NCI-H146 treated with DMSO at 0.1 percent for 48 hours (cell line): ENCODE measurements around the gene MGAT5.
A peak's percentile ranks its signal among the peaks of the same experiment; 100 is the strongest.

Experiments used
- DNase-seq: peaks from one replicate; lab custom pipeline; 2025; ENCODE audit not compliant: unreplicated experiment; lab: John Stamatoyannopoulos, UW

Gene MGAT5

DNA sequence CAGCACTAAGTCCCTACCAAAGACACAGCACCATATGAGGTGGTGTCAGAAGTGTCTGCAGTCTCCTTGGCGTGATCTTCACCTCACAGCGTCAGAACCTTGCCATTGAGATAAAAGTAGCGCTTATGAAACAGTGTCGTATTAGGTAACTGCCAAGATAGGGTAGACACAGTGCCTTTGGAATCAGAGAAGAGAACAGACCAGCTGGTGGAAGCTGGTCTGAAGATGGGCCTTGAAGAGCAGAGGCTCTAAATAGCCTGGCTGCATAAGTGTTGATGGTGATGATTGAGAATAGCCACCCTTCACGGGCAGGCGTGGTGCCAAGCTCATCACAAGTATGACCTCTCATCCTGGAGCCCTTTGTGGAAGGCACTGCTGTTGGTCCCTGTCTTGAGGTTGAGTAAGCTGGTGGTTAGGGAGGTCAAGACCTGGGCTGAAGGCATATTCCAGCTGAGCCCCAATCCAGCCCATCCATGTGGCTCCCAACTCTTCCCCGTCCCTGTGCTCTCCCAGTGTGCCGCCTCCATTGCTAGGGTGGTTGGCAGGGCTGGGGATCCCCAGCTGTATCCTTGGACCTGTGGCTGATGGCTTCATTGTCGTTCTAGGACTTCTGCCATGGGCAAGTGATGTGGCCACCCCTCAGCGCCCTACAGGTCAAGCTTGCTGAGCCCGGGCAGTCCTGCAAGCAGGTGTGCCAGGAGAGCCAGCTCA, 187.4 kb downstream of the MGAT5 start:
- no peak for DNase-seq

DNA sequence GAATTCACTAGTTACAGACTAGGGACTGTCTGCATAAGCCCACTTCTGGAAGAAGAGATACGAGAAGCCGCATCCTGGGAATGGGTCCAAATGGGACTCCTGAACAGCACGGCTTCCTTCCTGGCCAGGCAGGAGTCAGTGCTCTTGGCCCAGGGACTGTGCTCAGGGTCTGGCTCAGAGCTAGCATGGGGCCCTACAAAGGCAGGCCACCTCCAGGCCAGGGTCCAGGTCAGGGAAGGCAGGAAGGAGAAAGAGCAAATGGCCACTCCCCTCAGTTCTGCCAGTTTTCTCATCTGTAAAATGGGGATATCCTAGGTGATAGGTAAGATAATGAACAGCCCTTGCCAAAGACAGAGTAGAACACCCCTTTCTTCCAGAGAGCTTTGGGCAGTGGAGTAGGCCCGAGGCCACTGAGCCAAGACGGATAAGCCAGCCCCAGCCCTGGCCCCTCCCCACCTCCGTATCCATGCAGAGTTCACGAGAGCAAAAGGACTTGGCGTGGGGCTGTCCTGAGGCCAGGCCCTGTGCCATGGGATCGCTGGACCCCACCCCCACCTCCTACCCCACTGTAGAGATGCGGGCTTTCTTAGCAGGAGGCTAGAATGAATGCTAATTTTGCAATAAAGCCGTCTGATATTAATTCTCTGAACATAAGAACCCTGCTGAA, 190.1 kb downstream of the MGAT5 start:
- DNase-seq, result no peak

DNA sequence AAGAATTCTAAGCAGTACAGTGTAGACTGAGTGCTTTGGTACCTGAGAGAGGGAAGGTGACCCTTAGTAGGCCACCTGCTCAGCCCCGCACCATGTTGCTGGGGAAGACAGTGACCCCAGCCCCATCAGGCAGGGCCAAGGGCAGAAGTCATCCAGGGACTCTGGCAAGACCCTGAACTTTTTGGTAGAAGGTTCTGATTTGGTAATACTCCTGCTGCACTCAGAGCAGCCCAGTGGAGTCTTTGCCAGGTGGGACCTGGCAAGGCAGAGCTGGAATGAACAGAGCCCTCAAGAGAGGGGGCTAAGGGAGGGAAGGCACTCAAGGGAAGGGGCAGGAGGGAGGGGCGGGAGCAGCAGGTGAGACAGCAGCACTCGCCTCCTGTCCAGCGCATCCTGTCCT, 191.2 kb downstream of the MGAT5 start:
- DNase-seq, result no peak

DNA sequence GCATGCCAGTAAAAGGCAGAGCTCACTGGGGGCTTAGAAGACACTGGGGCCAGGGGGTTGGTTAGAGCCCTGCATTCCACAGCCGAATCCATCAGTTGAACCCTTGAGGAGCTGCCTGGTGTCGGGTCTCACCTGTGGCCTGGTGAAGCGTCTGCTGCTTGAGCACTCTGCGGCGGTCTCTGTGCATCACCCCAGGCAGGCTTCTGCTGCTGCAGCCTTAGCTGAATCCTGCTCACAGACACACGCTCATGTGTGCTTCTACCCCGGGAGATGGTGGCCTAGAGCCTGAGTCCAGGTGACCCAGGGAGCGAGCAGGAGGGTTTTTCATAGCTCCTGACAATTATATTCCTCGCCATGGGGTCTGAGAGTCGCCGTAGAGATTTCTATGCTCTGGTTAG, 192.1 kb downstream of the MGAT5 start:
- DNase-seq, result peak; percentile 51

DNA sequence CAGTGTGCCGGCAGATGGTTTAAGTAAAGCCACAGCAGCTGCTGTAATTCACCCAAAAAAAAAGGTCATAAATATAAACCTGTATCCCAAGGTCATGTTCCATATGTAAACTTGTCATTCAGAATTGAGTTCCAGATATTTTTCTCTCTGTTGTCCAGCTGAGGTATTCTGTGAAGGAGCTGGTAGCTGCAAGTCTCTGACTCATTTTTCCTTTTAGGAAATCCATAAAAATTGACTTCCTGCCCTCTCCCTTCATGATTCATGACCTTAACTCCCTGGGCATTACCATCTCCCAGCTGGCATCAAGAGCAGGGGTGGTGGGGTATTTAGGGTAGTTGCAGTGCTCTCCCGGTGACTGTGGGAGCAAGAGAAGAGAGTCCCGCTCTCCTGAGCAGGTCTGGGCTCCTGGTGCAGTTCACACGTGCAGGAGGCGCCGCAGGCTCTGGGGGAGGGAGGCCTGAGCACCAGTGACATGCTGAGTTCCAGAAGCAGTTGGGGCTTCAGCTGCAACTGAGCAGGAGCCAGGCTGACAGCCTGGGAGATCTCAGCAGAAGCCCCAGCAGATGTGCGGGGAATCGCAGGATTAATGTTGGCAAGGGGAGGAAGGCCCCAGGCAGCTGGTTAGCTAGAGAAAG, 192.6 kb downstream of the MGAT5 start:
- no peak for DNase-seq

DNA sequence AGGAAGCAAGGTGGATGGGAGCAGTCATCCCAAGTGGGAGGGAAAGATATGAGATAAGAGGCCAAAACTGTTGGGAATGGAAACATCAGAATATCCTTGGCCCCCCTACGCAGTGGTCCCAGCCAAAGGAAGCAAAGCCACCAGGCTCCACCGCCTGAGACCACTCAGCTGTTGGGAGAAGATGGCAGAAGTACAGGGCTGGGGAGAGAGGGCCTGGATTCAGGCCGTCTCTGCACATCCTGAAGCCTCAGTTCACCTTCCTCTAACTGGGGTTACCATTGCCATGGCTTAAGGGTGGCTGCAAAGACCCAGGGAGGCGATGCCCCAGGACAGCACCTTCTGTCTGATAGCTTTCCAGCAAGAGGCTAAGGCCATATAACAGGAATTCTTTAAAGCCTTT, 193.8 kb downstream of the MGAT5 start:
- DNase-seq, result no peak

DNA sequence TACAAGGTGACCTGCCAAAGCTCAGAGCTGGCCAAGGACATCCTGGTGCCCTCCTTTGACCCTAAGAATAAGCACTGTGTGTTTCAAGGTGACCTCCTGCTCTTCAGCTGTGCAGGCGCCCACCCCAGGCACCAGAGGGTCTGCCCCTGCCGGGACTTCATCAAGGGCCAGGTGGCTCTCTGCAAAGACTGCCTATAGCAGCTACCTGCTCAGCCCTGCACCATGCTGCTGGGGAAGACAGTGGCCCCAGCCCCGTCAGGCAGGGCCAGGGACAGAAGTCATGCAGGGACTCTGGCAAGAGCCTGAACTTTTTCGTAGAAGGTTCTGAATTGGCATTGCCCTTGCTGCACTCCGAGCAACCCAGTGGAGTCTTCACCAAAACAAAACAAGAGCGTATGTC, 194.8 kb downstream of the MGAT5 start:
- DNase-seq, result no peak

DNA sequence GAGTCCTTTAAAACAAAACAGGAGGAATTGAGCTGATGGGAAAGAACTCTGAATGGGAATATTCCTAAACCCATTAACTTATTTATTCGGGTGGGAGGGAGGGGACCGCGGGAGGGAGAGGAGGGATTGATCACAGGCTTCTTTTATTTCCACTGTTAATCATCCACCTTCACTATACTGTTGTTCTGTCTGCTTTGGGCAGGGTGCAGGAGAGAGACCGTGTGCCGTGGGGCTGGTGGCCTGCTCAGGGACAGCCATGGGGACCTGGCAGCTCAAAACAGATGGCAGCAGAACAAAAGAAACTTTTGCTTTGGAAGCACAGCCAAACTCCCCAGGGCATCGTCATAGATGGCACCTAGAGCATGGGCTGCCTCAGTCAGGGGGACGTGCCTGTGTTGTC, 195.3 kb downstream of the MGAT5 start:
- DNase-seq, result no peak

DNA sequence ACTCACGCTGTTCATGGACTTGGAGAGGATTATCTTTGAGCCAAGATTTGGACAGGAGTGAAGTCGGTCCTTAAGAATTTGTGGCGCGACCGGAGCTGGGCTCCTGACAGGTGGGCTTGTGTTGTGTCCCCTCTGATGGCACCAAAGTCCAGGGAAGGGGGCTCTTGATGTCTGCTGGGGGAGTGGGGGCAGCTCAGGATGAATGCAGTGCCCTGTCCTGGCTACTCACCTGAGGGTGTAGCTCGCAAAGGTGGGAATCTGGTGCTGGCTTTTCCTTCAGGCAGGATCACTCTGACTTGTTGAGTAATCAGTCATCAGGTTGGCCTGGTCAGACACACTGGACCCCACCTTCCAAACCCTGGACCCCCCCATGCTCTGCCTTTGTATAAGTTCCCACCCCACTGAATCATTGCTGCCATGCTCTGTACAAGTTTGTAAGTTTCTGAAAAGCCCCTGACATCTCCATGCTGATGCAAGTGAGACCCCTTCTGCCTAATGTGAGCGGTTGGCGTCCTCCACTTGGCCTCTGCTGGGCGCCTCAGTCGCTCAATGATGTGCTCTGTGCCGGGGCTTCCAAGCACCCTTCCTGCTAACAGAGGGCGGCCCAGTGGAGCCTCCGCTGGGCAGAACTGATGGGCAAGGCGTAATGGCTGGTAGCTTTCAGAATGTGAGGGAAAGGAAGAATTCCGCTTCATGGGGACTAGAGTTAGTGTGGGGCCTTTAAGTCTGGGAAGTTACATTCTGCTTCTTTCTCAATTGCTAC, 196.1 kb downstream of the MGAT5 start:
- DNase-seq, result no peak

DNA sequence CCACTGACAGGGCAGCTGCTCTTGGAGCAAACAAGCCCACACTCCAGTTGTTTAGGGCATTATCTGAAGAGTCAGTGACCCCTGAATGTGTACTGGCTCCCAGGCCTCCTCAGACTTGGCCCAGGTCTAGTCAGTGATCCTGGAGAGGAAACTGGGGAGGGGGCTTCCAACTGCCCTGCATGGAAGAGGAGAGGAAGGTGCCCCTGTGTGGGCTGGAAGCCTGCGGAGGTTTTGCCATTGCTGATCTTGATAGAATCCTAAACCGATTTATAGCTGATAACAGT, 197.4 kb downstream of the MGAT5 start:
- no peak for DNase-seq

DNA sequence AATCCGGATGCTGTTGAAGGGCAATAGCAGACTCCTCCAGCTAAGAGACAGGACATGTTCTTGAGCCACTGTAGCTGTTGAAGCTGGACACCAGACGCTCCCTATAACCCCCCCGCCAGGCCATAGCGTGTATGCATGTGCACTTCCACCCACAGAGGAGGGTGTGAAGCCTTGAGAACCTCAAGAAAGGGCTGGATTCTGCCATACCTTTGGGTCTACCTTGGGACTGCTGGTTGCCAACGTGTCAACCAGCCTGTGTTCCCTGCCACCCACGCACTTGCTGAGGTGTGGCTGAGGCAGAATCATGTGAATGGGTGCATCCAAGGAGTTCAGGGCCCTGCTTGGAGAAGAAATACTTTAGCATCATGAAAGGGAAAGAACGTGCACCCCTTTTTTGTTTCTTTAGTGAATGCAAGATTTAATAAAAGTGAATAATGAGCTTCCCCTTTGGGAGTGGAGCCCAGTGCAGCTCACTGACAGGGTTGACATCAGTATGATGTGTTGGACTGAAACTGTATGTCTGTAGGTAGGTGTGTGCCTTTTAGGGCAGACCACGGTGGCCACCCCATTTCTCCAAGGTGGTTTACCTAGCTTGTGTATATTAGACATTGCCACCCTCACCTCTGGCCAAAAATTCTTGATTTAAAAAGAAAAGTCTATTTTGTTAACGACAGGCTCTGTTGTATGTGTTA, 198.3 kb downstream of the MGAT5 start:
- no peak for DNase-seq

DNA sequence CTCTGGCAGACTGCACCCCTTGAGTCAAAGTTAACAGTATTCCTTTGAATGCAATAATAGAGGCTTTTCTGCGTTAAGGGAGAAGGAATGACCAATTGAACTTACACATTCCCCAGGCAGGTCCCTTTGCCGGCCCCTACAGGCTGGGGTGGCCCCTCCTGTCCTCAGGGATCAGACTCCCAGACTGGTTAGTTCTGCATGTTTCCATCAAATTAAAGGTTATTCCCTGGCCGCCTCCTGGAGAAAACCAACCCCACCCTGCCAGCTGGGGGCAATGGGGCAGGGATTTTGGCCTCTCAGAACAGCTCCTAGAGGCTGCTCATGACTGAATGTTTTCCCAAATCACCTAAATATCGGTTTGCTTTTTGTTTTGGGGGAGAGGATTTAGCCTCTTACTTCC, 199.6 kb downstream of the MGAT5 start:
- no peak for DNase-seq

DNA sequence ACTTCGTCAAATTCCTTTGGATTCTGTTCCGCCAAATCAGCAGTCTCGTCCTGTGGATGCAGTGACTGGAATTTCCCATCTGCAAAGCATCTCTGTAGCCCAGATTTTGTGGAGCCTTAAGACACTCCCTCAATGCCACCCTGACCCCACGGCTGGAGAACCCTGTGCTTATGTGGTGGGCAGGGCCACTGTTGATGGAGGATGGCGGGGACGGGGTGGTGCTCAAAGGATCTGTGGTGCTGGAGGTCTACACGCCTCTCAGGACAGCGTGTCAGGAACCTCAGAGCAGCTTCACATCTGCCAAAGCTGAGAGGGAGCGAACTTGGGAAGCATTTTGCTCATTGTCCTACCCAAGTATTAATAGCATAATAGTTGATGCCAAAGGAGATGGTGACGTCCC, 200.1 kb downstream of the MGAT5 start:
- no peak for DNase-seq

DNA sequence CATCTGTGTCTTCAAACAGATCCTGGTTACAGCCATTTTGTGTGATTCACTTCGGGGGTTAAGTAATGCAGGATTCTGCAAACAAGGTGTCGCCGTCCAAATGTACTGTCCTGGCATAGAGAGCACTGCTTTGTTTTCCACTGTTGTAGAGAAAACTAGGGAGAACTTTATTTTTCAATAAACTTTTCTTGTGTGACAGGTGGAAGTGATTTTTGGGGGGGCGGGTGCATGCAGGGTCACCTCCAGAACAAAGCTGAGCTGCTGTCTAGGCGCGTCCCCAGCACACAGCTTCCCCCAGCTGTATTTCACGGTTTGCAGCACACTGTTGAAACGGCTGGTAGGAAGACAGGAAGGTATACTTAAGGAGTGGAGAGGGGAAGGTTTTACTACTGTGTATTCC, 200.6 kb downstream of the MGAT5 start:
- no peak for DNase-seq

DNA sequence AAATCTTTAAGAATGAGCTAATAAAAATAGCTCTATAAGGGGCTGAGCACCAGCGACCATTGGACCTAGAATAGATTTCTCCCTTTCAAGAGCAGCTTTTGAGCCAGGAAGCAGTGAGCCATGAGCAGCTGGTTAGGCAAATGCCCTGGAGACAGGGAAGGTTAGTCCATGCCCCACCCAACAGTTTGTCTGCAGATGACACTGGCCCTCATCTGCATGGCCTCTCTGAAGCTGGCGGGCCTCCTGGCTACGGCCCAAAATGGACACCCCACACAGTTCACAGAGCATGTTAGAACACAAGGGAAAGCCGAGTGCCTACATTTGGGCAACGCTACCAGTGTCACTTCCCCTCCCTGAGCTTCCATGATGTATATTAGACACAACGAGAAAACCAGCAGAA, 201.1 kb downstream of the MGAT5 start:
- DNase-seq, result no peak

DNA sequence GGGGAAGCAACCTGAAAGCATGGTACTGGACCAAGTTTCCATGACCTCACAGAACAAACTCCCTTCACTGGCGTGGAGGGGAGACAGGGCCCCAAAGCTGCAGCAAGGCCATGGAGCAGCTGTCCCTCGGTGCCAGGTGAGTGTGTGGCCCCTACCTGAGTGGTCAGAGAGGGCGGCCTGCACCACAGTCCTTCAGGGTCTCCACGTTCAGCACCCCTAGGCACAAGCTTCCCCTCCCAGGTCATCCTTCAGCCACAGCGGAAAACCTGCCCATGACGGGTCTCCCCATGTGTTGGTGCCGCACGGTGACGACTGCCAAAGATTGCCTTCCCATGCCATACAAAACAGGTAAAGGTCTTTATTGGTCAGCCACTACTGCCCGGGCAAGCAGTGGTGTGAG, 201.6 kb downstream of the MGAT5 start:
- no peak for DNase-seq

DNA sequence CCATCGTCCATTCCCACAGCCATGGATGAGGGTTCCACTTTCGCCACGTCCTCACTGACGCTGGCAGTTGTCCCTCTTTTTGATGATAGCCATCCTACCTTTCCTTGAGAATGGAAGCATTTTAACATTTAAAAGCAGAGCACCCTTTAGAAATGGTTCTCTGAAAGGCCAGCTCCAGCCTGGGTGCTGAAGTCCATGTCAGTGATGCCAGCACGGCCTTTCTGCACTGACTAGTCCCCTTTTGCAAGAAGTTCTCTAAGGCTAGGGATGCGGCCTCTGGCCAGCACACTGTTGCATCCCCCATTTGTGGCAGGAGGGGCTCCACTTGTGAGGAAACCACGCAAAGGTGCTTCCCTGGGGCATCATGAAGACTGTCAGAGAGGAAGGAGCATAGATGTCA, 203.5 kb downstream of the MGAT5 start:
- no peak for DNase-seq

DNA sequence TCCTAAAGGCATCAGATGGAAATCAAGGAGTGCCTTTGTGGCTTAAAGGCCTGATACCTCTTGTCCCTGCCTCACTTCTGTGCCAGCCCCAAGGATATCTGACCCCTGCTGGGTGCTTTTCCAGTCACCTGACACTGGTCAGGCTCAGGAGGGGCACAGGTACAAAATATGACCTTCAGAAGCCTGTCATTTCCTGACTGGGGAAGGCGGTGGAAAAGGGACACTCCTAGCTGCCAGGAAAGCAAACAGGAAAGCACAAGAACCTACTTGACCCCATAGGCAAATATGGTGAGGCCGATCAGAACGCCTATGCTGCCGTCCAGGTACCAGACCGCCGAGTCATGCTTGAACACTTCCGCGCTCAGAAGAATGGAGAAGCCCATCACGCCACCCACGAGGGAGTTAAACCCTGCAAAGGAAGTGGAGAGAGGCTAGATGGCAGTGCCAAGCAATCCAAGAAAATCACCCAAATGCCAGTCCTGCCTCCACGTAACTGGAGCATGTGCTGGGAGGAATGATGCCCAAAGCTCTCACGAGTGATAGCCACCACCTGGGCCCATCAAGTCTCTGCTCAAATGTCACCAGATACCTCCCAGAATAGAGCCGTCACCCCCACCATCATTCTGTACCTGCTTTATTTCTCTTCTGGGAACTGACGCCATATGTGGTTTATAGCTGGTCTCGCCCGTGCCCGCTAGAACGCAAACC, 204.0 kb downstream of the MGAT5 start:
- no peak for DNase-seq

DNA sequence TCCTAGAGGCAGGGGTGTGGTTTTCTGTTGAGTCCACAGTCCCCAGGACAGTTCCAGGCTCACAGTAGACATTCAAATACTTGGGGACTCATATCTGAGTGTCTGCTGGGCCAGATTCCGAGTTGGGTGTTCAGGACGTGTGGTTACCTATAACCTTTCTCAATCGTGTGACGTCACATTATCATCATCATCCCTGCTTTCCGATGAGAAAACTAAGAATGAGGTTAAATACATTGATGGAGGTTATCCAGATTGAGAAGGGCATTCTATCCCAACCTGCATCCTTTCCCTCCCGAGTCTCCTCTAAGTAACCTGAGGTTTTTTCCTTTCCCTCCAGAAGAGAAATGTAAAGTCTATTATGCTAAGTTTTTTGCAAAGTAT, 204.6 kb downstream of the MGAT5 start:
- DNase-seq, result no peak

DNA sequence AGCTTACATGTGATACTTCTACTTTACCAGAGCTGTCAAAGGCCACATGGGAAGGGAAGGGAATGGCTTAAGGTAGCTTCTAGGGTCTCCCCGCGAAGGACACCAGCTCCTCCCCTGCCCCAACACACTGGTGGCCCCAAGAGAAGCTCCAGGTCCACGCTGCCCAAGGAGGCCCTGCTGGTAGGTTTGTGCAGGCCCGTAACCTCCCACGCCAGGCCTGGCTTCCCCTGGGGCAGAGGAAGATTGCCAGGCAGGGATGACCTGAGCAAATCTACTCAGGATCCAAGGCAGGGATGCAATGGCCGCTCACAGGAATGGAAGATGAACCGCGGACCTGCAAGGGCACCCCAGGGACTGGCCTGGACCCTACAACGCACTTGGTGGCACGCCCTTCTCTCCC, 205.1 kb downstream of the MGAT5 start:
- no peak for DNase-seq
